Mucosa of rectum (tissue), 2 donors: ENCODE results near the gene CLMN.

Experiments used
- H3K27ac ChIP-seq, 2 donors: one replicate each; pipeline ENCODE4 v1.7.0; 2013; ENCODE audit warnings: inconsistent platforms in 2 of 2, low read depth in 2 of 2, low read length in 2 of 2
- H3K27me3 ChIP-seq, 2 donors: one replicate each; pipeline ENCODE4 v1.7.0; 2013; ENCODE audit warnings: low read length in 2 of 2; ENCODE audit not compliant: control insufficient read depth in 2 of 2, insufficient read depth in 2 of 2
- H3K36me3 ChIP-seq, 2 donors: one replicate each; pipeline ENCODE4 v1.7.0; 2013; ENCODE audit warnings: low read length in 2 of 2; ENCODE audit not compliant: control insufficient read depth in 2 of 2, insufficient read depth in 2 of 2
- H3K4me1 ChIP-seq, 2 donors: one replicate each; pipeline ENCODE4 v1.7.0; 2013; ENCODE audit warnings: low read length in 2 of 2, mild to moderate bottlenecking in 1 of 2; ENCODE audit not compliant: control insufficient read depth in 2 of 2, insufficient read depth in 2 of 2
- H3K4me3 ChIP-seq, 2 donors: one replicate each; pipeline ENCODE4 v1.7.0; 2013; ENCODE audit warnings: low read length in 2 of 2
- H3K9ac ChIP-seq, 2 donors: one replicate each; pipeline ENCODE4 v1.7.0; 2013; ENCODE audit warnings: low read length in 2 of 2, low read depth in 1 of 2, mild to moderate bottlenecking in 1 of 2
- H3K9me3 ChIP-seq, 2 donors: one replicate each; pipeline ENCODE4 v1.7.0; 2013; ENCODE audit warnings: low read length in 2 of 2; ENCODE audit not compliant: control insufficient read depth in 2 of 2
- donor health status: healthy.
- donor health status: Normal muscosa, but diverticular disease.

The CLMN gene

DNA sequence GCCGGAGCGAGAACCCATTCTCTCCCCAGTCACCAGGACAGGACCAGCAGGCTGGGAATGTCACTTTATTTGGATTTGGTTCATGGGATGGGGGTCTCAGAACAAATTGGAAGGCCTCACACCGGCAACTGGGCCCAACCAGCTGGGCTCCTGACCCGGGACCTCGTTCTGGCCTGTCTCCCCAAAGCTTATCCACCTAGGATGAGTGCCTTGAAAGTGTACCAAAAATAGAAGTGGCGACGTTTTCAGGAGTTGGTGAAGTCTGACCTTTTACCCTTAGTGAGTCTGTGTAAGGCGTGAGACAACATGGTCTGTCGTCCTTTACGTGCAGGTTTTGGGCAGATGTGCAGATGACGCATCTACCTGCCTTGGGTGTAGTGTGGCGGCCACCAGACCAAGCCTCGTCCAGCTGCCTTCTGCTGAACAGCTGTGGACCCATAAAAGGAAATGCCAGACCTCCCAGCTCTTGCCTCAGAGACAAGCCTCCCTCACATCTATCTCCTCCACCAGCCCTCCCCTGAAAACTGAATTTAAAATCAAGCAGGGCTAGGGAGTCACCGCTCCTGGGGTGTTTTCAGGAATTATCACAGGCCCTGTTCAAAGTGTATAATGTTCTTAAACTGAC, 36.6 kb upstream of the CLMN start:
- Histone ChIP-seq H3K9me3 (no peaks in the 10 kb centered on the region), H3K27me3 (no peaks in the 10 kb centered on the region), H3K9ac (no peak overlapping the region)

DNA sequence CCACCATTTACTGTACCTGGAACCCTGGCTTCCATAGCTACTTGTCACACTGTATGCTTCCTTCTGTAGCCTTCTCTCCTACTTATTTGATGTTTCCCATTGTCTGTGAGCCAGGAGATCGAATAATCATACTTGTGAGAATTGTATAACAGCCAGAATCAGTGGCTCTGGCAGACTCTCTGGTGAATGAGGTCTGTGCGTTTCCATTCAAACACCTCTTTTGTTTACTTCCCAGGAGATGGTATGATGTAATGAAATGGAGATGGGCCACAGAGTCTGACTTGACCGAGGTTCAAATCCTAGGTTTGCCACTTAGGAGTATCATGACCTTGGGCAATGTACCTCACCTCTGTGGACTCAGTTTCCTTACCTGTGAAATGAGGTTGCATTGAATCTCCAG, 35.7 kb upstream of the CLMN start:
- Histone ChIP-seq H3K4me1 (no peaks in the 10 kb centered on the region), H3K36me3 (no peaks in the 10 kb centered on the region), H3K9me3 (no peaks in the 10 kb centered on the region), H3K27ac (no peak overlapping the region), H3K4me3 (no peak overlapping the region), H3K9ac (no peak overlapping the region), H3K27me3 (no peaks in the 10 kb centered on the region)

More for the DNA sequence above, 36.6 kb upstream of the CLMN start:
- Histone ChIP-seq H3K4me1 (peaks cover 0 to 4% of the 10 kb centered on the region in 2 donors), H3K27ac (no peak overlapping the region), H3K4me3 (no peak overlapping the region), H3K36me3 (no peaks in the 10 kb centered on the region)

DNA sequence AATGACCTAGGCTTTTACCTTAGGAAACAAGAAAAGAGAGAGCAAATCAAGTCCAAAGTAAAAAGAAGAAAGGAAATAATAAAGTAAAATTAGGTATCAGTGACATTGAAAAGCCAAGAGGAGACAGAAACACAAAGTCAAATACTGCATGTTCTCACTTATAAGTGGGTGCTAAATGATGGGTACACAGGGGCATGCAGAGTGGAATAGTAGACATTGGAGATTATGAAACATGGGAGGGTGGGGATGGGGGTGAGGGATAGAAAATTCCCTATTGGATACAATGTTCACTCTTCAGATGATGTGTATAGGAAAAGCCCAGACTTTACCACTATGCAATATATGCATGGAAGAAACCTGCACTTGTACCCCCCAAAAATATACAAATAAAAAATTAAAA, 35.1 kb upstream of the CLMN start:
- H3K9ac ChIP-seq = no peak overlapping the region
- H3K27ac ChIP-seq = no peak overlapping the region
- no peaks in the 10 kb centered on the region for H3K27me3 ChIP-seq
- H3K9me3 ChIP-seq = no peaks in the 10 kb centered on the region
- H3K36me3 ChIP-seq = no peaks in the 10 kb centered on the region
- H3K4me1 ChIP-seq = no peaks in the 10 kb centered on the region
- no peak overlapping the region for H3K4me3 ChIP-seq

DNA sequence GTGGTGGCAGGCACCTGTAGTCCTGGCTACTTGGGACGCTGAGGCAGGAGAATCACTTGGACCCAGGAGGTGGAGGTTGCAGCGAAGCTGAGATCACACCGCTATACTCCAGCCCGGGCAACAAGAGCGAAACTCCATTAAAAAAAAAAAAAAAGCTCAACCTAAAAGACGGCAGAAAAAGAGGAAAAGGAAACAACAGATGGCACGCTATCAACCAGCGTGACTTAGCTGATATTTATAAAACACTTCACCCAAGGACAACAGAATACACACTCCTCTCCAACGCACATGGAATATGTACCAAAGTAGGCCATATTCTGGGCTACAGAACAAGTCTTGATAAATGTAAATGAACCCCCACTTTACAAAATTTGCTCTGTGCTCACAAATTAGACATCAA, 34.0 kb upstream of the CLMN start:
- H3K4me3 ChIP-seq = no peak overlapping the region
- H3K36me3 ChIP-seq = no peaks in the 10 kb centered on the region
- no peaks in the 10 kb centered on the region for H3K27me3 ChIP-seq
- H3K27ac ChIP-seq = no peak overlapping the region
- H3K9ac ChIP-seq = no peak overlapping the region
- H3K4me1 ChIP-seq = peaks cover 6 to 8% of the 10 kb centered on the region in 2 donors
- H3K9me3 ChIP-seq = no peaks in the 10 kb centered on the region

DNA sequence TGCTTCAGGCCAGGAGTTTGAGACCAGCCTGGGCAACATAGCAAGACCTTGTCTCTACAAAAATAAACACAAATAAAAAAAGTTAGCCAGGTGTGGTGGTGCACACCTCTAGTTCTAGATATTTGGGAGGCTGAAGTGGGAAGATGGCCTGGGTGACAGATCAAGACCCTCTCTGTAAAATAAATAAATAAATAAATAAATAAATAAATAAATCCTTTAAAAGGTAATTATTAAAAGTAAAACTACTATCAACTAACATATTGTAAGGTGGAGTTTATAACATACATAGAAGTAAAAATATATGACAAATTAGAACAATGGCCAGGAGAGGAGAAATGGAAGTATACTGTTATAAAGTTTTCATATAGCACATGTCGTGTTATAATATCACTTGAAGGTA, 33.3 kb upstream of the CLMN start:
- Histone ChIP-seq H3K9me3 (no peaks in the 10 kb centered on the region), H3K36me3 (no peaks in the 10 kb centered on the region), H3K9ac (no peak overlapping the region), H3K4me1 (peaks cover 6 to 12% of the 10 kb centered on the region in 2 donors), H3K4me3 (no peak overlapping the region), H3K27me3 (no peaks in the 10 kb centered on the region), H3K27ac (no peak overlapping the region)

DNA sequence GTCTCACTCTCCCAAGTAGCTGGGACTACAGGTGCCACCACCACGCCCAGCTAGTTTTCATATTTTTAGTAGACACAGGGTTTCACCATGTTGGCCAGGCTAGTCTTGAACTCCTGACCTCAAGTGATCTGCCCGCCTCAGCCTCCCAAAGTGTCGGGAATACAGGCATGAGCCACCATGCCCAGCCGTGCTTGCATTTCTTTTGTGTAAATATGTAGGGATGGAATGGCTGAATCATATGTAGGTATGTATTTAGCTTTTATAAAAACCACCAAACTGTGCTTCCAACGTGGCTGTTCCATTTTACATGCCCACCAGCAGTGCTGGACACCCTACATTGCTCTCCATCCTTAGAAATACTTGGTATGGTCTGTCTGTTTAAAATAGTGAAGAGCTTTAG, 32.8 kb upstream of the CLMN start:
- Histone ChIP-seq H3K27me3 (no peaks in the 10 kb centered on the region), H3K4me1 (peaks cover 6 to 12% of the 10 kb centered on the region in 2 donors), H3K36me3 (no peaks in the 10 kb centered on the region)

DNA sequence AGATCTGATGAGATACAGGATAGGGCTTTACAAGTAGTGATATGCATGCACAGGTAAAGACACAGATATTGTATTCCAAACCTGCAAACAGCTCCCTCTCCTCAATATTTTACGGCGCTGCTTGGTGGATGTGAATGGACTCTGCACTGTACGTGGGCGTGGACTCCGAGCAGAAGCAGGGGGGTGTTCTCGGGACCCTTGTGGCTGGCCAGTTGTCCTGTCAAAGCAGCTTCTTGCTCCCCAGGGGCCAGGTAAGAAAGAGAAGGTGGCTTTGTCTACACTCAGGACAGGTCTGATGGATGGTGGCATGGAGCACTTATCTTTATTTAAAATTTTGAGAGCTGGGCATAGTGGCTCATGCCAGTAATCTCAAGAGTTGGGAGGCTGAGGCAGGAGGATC, 29.5 kb upstream of the CLMN start:
- Histone ChIP-seq H3K27me3 (no peaks in the 10 kb centered on the region), H3K9ac (no peak overlapping the region), H3K9me3 (no peaks in the 10 kb centered on the region), H3K4me3 (peak overlapping the region in 1 of 2 donors; percentile 2), H3K4me1 (peaks cover 6 to 12% of the 10 kb centered on the region in 2 donors), H3K27ac (no peak overlapping the region), H3K36me3 (no peaks in the 10 kb centered on the region)

More for the DNA sequence above, 32.8 kb upstream of the CLMN start:
- H3K9ac ChIP-seq = no peak overlapping the region
- H3K4me3 ChIP-seq = no peak overlapping the region
- no peaks in the 10 kb centered on the region for H3K9me3 ChIP-seq
- no peak overlapping the region for H3K27ac ChIP-seq

DNA sequence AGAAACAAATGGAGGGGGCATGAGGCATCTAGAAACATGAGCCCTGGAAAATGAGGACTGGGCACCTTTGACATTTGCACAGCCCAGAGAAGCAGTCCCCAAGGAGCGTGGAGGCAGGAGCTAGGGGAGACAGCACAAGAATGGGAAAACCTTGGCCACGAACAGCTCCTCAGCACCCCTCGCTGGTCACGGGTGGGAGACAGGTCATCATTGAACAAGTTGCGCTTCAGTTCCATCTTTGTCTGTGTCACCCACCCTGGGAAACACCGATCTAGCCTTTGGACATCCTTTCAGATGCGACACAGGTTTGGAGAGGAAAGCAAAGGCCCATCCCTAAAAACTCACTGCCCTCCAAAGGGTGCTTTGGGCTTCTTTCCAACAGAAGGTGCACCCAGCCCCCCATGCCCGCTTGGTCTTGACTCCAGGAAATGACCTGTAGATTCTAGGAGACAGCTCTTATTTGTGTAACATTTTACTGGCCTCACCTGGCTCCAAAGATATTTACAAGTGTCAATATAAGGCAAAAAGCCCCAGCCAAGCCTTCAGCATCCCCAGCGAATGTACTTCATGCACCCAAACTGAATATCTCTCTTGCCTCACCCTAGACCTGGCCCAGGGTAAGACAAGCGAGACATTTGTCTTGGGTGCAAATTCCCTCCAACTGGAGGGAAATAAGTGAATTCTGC, 28.8 kb upstream of the CLMN start:
- H3K4me3 ChIP-seq = no peak overlapping the region

DNA sequence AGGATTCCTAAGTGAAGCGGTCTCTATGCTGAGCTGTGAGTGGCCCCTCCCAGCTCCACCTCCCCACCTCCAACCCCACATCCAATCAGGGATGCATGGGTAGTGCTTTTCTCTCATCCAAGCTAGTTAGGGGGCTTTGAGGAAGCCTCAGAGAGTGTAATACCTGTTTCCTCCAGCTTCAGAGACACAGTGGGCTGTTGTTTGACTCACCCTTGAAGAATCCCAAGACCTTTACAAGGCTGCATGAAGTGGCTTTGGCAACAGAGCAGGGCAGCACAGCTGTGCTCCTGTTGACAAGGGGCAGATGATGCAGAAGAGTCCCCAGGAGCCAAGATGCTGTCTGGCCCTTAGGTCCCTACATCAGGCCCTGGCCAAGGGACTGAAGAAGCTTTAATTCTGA, 27.1 kb upstream of the CLMN start:
- Histone ChIP-seq H3K4me1 (peaks cover 6 to 12% of the 10 kb centered on the region in 2 donors), H3K36me3 (no peaks in the 10 kb centered on the region), H3K27me3 (no peaks in the 10 kb centered on the region), H3K9me3 (no peaks in the 10 kb centered on the region), H3K9ac (no peak overlapping the region), H3K27ac (no peak overlapping the region), H3K4me3 (no peak overlapping the region)

More for the DNA sequence above, 28.8 kb upstream of the CLMN start:
- H3K4me1 ChIP-seq = peaks cover 6 to 12% of the 10 kb centered on the region in 2 donors
- no peaks in the 10 kb centered on the region for H3K36me3 ChIP-seq
- H3K27me3 ChIP-seq = no peaks in the 10 kb centered on the region
- no peaks in the 10 kb centered on the region for H3K9me3 ChIP-seq
- no peak overlapping the region for H3K9ac ChIP-seq
- H3K27ac ChIP-seq = no peak overlapping the region

DNA sequence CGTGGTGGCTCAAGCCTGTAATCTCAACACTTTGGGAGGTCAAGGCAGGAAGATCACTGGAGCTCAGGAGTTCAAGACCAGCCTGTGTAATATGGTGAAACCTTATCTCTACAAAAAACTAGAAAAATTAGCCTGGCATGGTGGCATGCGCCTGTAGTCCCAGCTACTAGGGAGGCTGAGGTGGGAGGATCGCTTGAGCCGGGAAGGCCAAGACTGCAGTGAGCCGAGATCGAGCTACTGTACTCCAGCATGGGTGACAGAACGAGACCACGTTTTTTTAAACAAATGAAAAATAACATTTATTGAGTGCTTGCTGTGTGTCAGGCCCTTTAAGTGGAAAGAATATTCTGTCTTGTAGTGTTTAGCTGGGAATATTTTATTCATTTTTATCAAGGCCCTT, 26.6 kb upstream of the CLMN start:
- no peaks in the 10 kb centered on the region for H3K9me3 ChIP-seq
- no peak overlapping the region for H3K27ac ChIP-seq
- no peak overlapping the region for H3K9ac ChIP-seq
- H3K4me1 ChIP-seq = peaks cover 6 to 12% of the 10 kb centered on the region in 2 donors
- H3K27me3 ChIP-seq = no peaks in the 10 kb centered on the region
- no peak overlapping the region for H3K4me3 ChIP-seq
- no peaks in the 10 kb centered on the region for H3K36me3 ChIP-seq
